HCT116 (cell line): Measurements from ENCODE around the gene BOD1.

Source experiments
- EZH2 ChIP-seq: fragments of 200-600 bp; sonication (generic); IDR thresholded peaks from 2 replicates; pipeline ENCODE4 v1.6.1; 2017; ENCODE audit warnings: antibody characterized with exemption, mixed run types
- POLR2A ChIP-seq: IDR thresholded peaks from 2 replicates; pipeline ENCODE4 v1.7.0; 2011; ENCODE audit warnings: borderline replicate concordance; ENCODE audit not compliant: insufficient read depth, insufficient read length; ENCODE audit errors: extremely low read depth
- POLR2AphosphoS5 ChIP-seq: IDR thresholded peaks from 2 replicates; pipeline ENCODE4 v1.6.1; 2011; ENCODE audit warnings: mild to moderate bottlenecking, low read depth, low read length, moderate library complexity
- SIN3A ChIP-seq: IDR thresholded peaks from 2 replicates; pipeline ENCODE4 v1.6.1; 2012; ENCODE audit warnings: low read depth
- SRF ChIP-seq: IDR thresholded peaks from 2 replicates; pipeline ENCODE4 v1.6.1; 2012; ENCODE audit warnings: low read depth
- ZFX ChIP-seq: fragments of 450-650 bp; IDR thresholded peaks from 2 replicates; pipeline ENCODE4 v1.6.1; 2017
- ZNF274 ChIP-seq: fragments of 200-500 bp; sonication (Bioruptor generic); IDR thresholded peaks from 2 replicates; pipeline ENCODE4 v1.6.1; 2014; ENCODE audit warnings: mild to moderate bottlenecking, low read depth, low read length, inconsistent platforms
- TF ChIP-seq, protein P1 (sequence below): IDR thresholded peaks from 2 replicates; pipeline ENCODE4 v1.6.1; 2012; ENCODE audit warnings: low read depth
- TF ChIP-seq, protein P2 (sequence below): IDR thresholded peaks from 2 replicates; pipeline ENCODE4 v1.6.1; 2012
- TF ChIP-seq, protein P3 (sequence below), 3 experiments: fragments of 200-600 bp in 1 of 3; sonication (generic) in 1 of 3; IDR thresholded peaks in 2 of 3; conservative IDR thresholded peaks in 1 of 3; 2 replicates each; pipeline ENCODE4 v1.5.1; 2012 to 2017; ENCODE audit warnings: low read depth in 2 of 3, low read length in 2 of 3, antibody characterized with exemption in 1 of 3, borderline replicate concordance in 1 of 3, control low read depth in 1 of 3, mild to moderate bottlenecking in 1 of 3, mixed read lengths in 1 of 3, mixed run types in 1 of 3, moderate library complexity in 1 of 3; ENCODE audit not compliant: insufficient read depth in 1 of 3
- TF ChIP-seq, protein P4 (sequence below): IDR thresholded peaks from 2 replicates; pipeline ENCODE4 v1.6.1; 2012

DNA sequence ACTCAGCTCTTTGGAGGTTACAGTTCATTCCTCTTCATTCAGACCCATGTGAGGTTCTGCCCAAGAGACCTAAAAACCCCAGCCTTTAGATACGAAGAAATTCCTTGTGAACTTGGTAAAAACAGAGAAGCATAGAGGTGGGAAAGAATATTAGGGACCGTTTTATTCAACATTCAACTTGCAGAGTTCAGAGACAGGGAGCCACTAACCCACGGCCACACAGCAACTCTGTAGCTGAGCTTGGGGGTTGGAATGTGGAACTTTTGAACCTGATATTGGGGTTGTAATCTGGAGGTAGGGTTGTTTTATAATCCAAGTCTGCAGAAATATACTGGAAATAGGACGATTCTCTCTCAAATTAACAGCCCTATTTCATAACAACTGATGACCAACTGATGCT is 10.8 kb upstream of the BOD1 start:
- TF ChIP-seq, protein P1, sequence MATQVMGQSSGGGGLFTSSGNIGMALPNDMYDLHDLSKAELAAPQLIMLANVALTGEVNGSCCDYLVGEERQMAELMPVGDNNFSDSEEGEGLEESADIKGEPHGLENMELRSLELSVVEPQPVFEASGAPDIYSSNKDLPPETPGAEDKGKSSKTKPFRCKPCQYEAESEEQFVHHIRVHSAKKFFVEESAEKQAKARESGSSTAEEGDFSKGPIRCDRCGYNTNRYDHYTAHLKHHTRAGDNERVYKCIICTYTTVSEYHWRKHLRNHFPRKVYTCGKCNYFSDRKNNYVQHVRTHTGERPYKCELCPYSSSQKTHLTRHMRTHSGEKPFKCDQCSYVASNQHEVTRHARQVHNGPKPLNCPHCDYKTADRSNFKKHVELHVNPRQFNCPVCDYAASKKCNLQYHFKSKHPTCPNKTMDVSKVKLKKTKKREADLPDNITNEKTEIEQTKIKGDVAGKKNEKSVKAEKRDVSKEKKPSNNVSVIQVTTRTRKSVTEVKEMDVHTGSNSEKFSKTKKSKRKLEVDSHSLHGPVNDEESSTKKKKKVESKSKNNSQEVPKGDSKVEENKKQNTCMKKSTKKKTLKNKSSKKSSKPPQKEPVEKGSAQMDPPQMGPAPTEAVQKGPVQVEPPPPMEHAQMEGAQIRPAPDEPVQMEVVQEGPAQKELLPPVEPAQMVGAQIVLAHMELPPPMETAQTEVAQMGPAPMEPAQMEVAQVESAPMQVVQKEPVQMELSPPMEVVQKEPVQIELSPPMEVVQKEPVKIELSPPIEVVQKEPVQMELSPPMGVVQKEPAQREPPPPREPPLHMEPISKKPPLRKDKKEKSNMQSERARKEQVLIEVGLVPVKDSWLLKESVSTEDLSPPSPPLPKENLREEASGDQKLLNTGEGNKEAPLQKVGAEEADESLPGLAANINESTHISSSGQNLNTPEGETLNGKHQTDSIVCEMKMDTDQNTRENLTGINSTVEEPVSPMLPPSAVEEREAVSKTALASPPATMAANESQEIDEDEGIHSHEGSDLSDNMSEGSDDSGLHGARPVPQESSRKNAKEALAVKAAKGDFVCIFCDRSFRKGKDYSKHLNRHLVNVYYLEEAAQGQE, result no peak
- TF ChIP-seq, protein P2, sequence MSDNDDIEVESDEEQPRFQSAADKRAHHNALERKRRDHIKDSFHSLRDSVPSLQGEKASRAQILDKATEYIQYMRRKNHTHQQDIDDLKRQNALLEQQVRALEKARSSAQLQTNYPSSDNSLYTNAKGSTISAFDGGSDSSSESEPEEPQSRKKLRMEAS, result no peak
- TF ChIP-seq SRF (no peak), POLR2A (no peak), EZH2 (no peak), ZNF274 (no peak), POLR2AphosphoS5 (no peak), SIN3A (no peak), ZFX (no peak)
- TF ChIP-seq, protein P3, sequence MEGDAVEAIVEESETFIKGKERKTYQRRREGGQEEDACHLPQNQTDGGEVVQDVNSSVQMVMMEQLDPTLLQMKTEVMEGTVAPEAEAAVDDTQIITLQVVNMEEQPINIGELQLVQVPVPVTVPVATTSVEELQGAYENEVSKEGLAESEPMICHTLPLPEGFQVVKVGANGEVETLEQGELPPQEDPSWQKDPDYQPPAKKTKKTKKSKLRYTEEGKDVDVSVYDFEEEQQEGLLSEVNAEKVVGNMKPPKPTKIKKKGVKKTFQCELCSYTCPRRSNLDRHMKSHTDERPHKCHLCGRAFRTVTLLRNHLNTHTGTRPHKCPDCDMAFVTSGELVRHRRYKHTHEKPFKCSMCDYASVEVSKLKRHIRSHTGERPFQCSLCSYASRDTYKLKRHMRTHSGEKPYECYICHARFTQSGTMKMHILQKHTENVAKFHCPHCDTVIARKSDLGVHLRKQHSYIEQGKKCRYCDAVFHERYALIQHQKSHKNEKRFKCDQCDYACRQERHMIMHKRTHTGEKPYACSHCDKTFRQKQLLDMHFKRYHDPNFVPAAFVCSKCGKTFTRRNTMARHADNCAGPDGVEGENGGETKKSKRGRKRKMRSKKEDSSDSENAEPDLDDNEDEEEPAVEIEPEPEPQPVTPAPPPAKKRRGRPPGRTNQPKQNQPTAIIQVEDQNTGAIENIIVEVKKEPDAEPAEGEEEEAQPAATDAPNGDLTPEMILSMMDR (IDR thresholded peaks at IDR 0.05 in 2 of 3, conservative IDR thresholded peaks at IDR 0.05 in 1 of 3; ENCODE audit: borderline replicate concordance in 1 of 3, insufficient read depth in 1 of 3, low read depth in 2 of 3, low read length in 2 of 3), result no peak
- TF ChIP-seq, protein P4, sequence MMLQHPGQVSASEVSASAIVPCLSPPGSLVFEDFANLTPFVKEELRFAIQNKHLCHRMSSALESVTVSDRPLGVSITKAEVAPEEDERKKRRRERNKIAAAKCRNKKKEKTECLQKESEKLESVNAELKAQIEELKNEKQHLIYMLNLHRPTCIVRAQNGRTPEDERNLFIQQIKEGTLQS, result no peak
